ENCODE results near the gene PDZRN3.

PDZRN3 gene

GRCh38 chr3:73622091-73622805 is 2.5 kb downstream of the PDZRN3 start:
- DNase-seq, result no peak

GRCh38 chr3:73621388-73621787 is 3.4 kb downstream of the PDZRN3 start:
- no peak for DNase-seq

DNA sequence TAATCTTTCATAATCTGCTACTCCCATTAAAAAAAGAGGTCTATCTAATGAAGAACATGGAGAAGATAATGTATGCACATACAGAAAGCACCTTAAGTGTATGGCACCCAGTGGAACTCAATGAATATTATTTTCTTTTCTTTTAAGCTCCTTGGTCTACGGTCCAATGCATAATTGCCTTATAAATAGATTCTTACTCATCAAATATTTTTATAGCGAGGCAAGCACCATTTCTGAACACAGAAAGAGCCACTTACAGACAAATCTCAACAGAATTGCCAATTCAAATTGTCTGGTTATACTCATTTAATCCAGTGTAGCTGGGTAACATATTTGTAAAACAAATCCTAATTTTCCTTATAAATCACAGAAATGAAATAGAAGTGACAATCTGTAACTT is 6.3 kb downstream of the PDZRN3 start:
- DNase-seq, result no peak

DNA sequence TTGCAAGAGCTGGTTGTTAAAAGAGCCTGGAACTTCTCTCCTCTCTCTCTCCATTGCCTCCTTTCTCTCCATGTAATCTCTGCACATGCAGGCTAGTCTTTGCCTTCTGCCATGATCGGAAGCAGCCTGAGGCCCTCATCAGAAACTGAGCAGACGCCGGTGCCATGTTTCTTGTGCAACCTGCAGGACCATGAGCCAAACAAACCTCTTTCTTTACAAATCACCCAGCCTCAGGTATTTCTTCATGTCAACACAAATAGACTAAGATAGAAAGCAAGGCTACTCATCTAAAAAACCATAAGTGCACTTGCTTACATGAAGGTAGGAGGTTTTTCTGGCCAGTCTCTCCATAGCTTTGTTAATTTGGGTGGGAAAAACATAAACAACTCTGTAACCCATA is 8.7 kb downstream of the PDZRN3 start:
- DNase-seq, result no peak

DNA sequence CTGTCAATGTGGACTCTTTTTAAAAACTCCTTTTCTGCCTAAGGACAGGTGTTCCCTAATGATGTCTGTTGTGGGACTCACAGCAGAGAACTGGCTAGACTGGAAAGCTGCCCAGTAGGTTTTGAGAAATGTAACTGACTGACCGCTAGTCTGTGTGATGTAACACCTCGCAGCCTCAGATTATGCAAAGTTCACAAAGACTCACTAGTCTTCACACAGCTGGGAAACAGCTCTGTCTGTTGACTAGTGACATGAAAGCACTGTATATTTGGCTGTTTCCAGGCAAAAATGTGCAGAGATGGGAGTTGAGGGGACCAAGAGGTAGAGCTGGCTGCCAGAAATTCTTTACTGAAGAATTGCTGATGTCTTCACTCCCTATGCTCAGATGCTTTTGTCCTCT is 10.3 kb downstream of the PDZRN3 start:
- peak; percentile 89 for DNase-seq

- DNase-seq, result peak; percentile 73
Observed at GRCh38 chr3:73611176-73611575, 13.6 kb downstream of the PDZRN3 start.

GRCh38 chr3:73610493-73610892 is 14.2 kb downstream of the PDZRN3 start:
- no peak for DNase-seq

GRCh38 chr3:73609655-73610054 is 15.1 kb downstream of the PDZRN3 start:
- DNase-seq, result no peak

- DNase-seq, result no peak
Observed at GRCh38 chr3:73609315-73609641, 15.5 kb downstream of the PDZRN3 start.

DNA sequence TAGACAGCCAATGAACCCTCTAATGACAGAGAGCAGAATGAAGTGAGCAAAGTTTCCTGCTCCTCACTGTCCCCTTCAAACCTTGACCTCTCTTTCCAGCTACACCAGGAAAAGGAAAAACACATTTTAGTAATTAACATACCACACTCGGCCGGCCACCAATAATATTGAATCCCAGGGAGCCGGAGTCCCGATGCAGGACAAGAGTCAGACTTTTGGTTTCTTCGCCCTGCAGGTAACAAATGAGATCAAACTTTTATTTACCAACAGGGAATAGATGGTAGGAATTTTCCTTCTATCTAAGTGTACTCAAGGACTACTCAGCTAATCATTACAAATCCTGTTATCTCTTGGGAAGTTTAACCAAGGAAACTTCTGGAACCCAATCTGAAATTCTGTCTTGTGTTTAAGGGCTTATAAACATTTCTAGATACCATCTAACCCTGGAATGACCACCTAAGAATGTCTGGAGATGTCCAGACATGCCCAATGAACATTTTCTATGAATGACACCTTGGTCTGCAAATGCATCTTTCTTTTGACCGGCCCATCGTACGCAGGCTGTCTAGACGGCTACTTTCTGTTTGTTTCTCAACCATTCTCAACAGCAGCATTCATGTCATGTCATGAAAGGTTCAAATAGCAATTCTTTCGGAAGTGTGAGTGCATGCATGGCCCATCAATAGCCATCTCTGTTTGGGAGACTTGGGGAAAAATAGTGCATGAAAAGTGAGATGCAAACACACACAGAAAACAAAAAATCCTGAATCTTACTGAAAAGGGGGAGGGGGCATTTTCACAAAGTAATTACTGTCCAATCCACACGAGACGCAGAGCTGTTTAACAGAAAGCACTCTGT is 16.1 kb downstream of the PDZRN3 start:
- no peak for DNase-seq

DNA sequence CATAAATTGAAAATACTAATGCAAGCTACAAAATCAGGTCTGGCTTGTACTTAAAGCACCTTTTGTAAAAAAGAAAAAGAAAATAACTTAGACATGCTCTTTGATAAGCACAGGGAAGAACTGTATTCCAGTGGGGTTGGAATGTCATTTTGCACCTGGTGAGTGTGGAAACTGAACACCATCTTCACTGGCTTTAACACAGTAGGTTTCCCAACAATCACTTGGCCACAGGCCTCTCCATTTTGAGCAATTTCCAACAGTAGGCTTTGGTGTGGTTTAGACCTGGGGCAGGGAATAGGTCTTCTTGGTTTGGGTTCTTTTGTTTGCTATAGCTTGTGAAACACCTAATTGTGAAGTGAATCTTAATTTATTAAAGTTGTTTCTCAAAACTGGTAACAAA is 18.9 kb downstream of the PDZRN3 start:
- DNase-seq, result no peak

DNA sequence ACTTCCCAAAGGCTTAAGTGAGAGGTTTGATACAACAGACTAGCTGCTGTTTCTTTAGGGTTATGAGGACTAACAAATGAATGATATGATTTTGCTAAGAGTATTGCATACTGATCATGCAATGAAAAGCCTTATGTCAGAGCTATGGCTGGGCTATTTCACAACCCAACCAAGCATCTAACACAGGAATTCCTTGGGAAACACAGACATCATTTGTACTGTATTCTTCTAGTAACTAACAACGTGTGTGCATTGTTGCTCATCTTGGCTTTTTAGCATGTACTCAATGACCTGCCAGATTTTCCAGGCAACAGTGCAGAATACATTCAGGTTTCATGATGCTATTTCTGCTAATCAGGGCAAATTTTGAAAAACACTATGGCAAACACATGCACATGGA is 19.3 kb downstream of the PDZRN3 start:
- DNase-seq, result peak; percentile 91

- DNase-seq, result peak; percentile 97
Observed at GRCh38 chr3:73604451-73604850, 20.3 kb downstream of the PDZRN3 start.

DNA sequence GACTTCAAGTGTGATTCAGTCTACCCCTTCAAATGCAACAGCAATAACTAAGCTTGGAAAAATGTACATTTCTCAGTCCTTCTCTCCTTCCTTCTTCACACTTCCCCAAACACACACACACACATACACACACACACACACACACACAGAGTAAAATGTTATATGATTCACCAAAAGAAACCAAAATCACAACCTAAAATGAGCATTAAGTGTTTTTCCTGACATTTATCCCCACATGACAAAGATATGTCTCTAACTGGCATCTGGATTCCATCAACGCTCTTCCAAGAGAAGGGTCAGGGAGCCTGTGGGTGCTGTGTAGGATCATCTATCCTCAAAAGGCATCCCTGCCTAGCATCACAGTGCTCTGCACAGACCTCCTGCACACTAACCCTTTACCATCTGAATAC is 21.0 kb downstream of the PDZRN3 start:
- peak; percentile 95 for DNase-seq

DNA sequence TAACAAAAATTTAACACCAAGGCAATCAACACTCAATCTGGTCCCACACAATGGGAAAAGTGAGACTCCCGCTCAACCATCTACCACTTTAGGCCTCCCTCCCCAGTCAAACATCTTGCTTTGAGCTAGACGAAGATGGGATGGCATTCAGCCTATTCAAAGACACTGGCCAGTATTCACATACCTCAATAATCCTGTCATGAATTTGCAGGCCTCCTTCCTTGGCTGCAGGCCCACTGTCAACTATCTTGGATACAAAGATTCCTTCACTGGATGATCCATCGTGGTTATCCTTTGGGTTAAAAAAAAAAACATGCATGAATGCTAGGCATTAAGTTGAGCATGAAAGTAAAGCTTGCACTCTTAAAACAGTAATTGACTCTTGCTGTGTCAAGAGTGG is 22.6 kb downstream of the PDZRN3 start:
- DNase-seq, result peak; percentile 99

- DNase-seq, result peak; percentile 63
Observed at GRCh38 chr3:73601481-73601880, 23.3 kb downstream of the PDZRN3 start.

DNA sequence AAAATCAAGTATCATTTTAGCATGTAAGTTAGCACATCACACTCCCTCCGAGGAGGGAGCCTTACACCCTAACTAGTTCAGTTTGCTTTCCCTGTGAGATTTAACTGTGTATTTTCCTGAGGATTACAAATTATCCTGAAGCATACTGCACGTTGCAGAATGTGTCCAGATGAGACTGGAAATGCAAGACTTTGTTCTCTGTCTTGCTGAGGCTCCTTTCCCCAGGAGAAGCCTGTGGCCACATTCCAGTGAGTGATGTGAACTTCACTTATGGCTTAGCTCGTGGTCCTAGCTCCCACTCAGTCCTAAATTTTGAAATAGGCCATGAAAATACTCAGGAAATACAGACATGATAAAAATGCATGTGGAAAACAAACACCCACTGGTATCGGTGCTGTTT is 23.7 kb downstream of the PDZRN3 start:
- peak; percentile 69 for DNase-seq

GRCh38 chr3:73600293-73600938 is 24.3 kb downstream of the PDZRN3 start:
- DNase-seq, result peak; percentile 96

DNA sequence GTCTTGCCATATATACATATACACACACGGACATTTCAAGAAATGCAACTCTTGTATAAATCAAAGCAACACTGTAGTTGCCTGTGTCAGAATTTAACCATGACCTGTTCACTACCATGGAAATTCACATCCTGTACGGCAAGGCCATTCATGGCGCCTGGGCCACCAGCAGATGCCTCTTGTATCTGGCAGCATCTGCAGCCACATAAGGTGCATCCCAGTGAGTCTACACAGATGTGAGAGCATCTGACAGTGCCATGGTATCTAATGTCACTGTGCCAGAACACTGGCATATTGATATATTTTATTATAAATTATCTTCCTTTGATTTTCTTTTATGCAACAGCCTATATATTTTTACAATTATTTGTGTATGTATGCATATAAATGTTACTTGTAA is 25.1 kb downstream of the PDZRN3 start:
- no peak for DNase-seq

GRCh38 chr3:73597476-73597875 is 27.3 kb downstream of the PDZRN3 start:
- DNase-seq, result peak; percentile 79

DNA sequence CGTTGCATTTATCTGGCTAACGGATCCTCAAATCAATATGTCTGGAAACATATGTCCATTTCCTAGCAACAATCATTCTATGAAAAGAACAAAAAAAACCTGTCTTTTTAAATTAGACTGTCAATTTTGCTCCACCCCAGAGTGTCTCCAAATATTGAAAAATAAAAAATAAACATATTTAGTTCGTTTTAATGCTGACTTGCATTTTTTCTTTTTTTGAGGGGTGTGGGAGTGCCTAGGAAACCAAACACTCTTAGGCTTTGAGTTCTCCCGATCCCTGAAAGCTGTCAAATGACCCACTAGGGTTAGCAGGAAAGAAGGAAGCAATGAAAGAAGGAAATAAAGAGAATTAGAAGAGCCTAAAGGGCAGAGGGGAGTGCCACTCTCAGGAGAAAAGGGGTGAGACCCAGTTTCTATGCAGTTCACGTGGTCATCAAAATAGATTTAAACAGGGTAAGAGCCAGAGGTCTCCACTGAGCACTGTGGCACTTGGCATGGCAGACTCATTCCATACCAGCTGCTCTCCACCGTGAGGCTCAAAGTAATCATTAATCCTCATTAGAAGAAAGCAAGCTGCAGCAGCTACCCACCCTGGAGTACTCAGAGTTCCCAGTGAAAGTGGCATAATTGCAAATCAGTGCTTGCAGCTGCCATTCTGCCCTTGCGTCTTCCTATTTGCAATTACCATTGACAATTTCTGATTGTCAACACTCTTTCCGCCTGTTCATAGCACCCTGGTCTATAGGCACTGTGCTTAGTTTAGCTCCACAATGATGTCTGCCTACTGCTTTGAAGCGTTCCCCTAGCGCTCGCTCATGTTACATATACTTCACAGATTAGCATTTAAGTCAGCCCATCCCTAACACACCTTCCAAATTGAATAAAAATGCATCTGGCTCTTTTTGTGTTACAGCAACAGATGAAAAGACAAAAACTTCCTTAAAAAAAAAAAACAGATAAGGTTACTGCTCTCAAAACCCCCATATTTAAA is 32.3 kb downstream of the PDZRN3 start:
- DNase-seq, result no peak

GRCh38 chr3:73591286-73591800 is 33.4 kb downstream of the PDZRN3 start:
- DNase-seq, result no peak
